SK-N-SH (cell line): Measurements from ENCODE around the gene PPARGC1A. TPM values are rescaled to one million over a fixed set of nuclear protein-coding genes. Genes with fewer than 3 reads are reported as not detected.

Source experiments
- CTCF ChIA-PET: fragments of 300-600, 350-600 bp; formaldehyde crosslinking; extraction: SDS; loops from one replicate; lab custom pipeline; 2021; lab: Yijun Ruan, JAX
- POLR2A ChIA-PET: fragments of 350-600 bp; sonication (Branson Sonifier 250); formaldehyde crosslinking; extraction: SDS; loops from one replicate; lab custom pipeline; 2020; ENCODE audit warnings: antibody characterized with exemption, inconsistent platforms; lab: Yijun Ruan, JAX
- DNase-seq: peaks from one replicate; pipeline ENCODE4 v3.0.0; 2012
- H2AFZ ChIP-seq: fragments of 200-600 bp; sonication (generic); 2 replicates; pipeline ENCODE4 v1.8.1; 2016; ENCODE audit warnings: antibody characterized with exemption, mild to moderate bottlenecking, low read depth
- H3F3A ChIP-seq: fragments of 200-600 bp; sonication (generic); replicated peaks from 2 replicates; pipeline ENCODE3; 2016; ENCODE audit warnings: antibody characterized with exemption, mild to moderate bottlenecking; ENCODE audit not compliant: insufficient read depth
- H3K27ac ChIP-seq, 2 experiments: fragments of 200-500 bp in 1 of 2; fragments of 200-600 bp in 1 of 2; sonication (Bioruptor generic) in 1 of 2; sonication (generic), shearing (Covaris generic) in 1 of 2; 2 replicates each; pipeline versions ENCODE4 v1.5.1 to v1.6.1; 2014 to 2016; ENCODE audit warnings: low read depth in 2 of 2, inconsistent platforms in 1 of 2, low read length in 1 of 2, mild to moderate bottlenecking in 1 of 2, mixed read lengths in 1 of 2
- H3K27me3 ChIP-seq: fragments of 200-600 bp; sonication (generic), shearing (Covaris generic); 2 replicates; pipeline ENCODE4 v1.6.1; 2016; ENCODE audit warnings: mixed run types; ENCODE audit not compliant: insufficient read depth
- H3K36me3 ChIP-seq, 2 experiments: fragments of 200-500 bp in 1 of 2; fragments of 200-600 bp in 1 of 2; sonication (Bioruptor generic) in 1 of 2; sonication (generic) in 1 of 2; replicated peaks in 1 of 2; 2 replicates each; pipeline versions ENCODE3 to v1.5.1; 2014 to 2016; ENCODE audit warnings: low read length in 1 of 2, mild to moderate bottlenecking in 1 of 2; ENCODE audit not compliant: insufficient read depth in 2 of 2, control insufficient read depth in 1 of 2
- H3K4me1 ChIP-seq, 2 experiments: fragments of 200-500 bp in 1 of 2; fragments of 200-600 bp in 1 of 2; sonication (Bioruptor generic) in 1 of 2; sonication (generic), shearing (Covaris generic) in 1 of 2; 2 replicates each; pipeline versions ENCODE4 v1.5.1 to v1.6.1; 2014 to 2016; ENCODE audit warnings: low read depth in 1 of 2, low read length in 1 of 2, mixed run types in 1 of 2; ENCODE audit not compliant: insufficient read depth in 2 of 2, control insufficient read depth in 1 of 2
- H3K4me2 ChIP-seq: fragments of 200-600 bp; sonication (generic), shearing (Covaris generic); 2 replicates; pipeline ENCODE4 v1.6.1; 2017; ENCODE audit warnings: mixed run types
- H3K4me3 ChIP-seq, 2 experiments: fragments of 200-500 bp in 1 of 2; fragments of 200-600 bp in 1 of 2; sonication (Bioruptor generic) in 1 of 2; sonication (generic), shearing (Covaris generic) in 1 of 2; 2 replicates each; pipeline versions ENCODE4 v1.5.1 to v1.8.1; 2014 to 2016; ENCODE audit warnings: low read depth in 2 of 2, inconsistent platforms in 1 of 2, low read length in 1 of 2, mild to moderate bottlenecking in 1 of 2, mixed read lengths in 1 of 2, moderate library complexity in 1 of 2
- H3K79me2 ChIP-seq: fragments of 200-600 bp; sonication (generic); 2 replicates; pipeline ENCODE4 v1.8.1; 2017; ENCODE audit warnings: mild to moderate bottlenecking; ENCODE audit not compliant: insufficient read depth
- H3K9ac ChIP-seq: fragments of 200-600 bp; sonication (generic); 2 replicates; pipeline ENCODE4 v1.6.1; 2017; ENCODE audit warnings: mixed run types
- H3K9me2 ChIP-seq: fragments of 200-600 bp; sonication (generic); 2 replicates; pipeline ENCODE4 v1.6.1; 2017; ENCODE audit warnings: mixed run types
- H3K9me3 ChIP-seq: fragments of 200-600 bp; sonication (generic); 2 replicates; pipeline ENCODE4 v1.6.1; 2017; ENCODE audit warnings: mixed run types, mild to moderate bottlenecking, moderate library complexity
- H4K20me1 ChIP-seq: fragments of 200-600 bp; sonication (generic); 2 replicates; pipeline ENCODE4 v1.6.1; 2017; ENCODE audit warnings: mild to moderate bottlenecking, mixed run types; ENCODE audit not compliant: insufficient read depth
- CTCF ChIP-seq: fragments of 200-600 bp; sonication (generic); IDR thresholded peaks from 2 replicates; pipeline ENCODE4 v1.6.1; 2017; ENCODE audit warnings: antibody characterized with exemption, mild to moderate bottlenecking, moderate library complexity
- FOXJ3 ChIP-seq: sonication (generic); formaldehyde crosslinking; IDR thresholded peaks from 2 replicates; pipeline ENCODE4 v1.5.1; 2020; ENCODE audit warnings: mild to moderate bottlenecking, missing genetic modification reagents
- GATA2 ChIP-seq: sonication (generic); formaldehyde crosslinking; IDR thresholded peaks from 2 replicates; pipeline ENCODE4 v1.5.0; 2020; ENCODE audit warnings: mild to moderate bottlenecking, missing genetic modification reagents
- MAX ChIP-seq: IDR thresholded peaks from 2 replicates; pipeline ENCODE4 v1.4.0; 2012; ENCODE audit warnings: low read depth
- MXI1 ChIP-seq: IDR thresholded peaks from 2 replicates; pipeline ENCODE4 v1.6.1; 2012; ENCODE audit warnings: mild to moderate bottlenecking, low read depth, low read length, improper control_type of control experiment
- NFIC ChIP-seq: IDR thresholded peaks from 2 replicates; pipeline ENCODE4 v1.4.0; 2012; ENCODE audit warnings: borderline replicate concordance
- RCOR1 ChIP-seq: fragments of 150-350 bp; IDR thresholded peaks from 2 replicates; pipeline ENCODE4 v1.6.1; 2017; ENCODE audit warnings: antibody characterized with exemption, low read length
- REST ChIP-seq: IDR thresholded peaks from 2 replicates; pipeline ENCODE4 v1.6.1; 2012; ENCODE audit warnings: mild to moderate bottlenecking, low read depth, low read length, moderate library complexity
- RXRA ChIP-seq: IDR thresholded peaks from 2 replicates; pipeline ENCODE4 v1.4.0; 2012; ENCODE audit warnings: low read depth, mild to moderate bottlenecking, borderline replicate concordance
- SMC3 ChIP-seq: IDR thresholded peaks from 2 replicates; pipeline ENCODE4 v1.6.1; 2012; ENCODE audit warnings: low read depth, low read length, improper control_type of control experiment
- TCF12 ChIP-seq: IDR thresholded peaks from 2 replicates; pipeline ENCODE4 v1.4.0; 2012
- TEAD4 ChIP-seq: IDR thresholded peaks from 2 replicates; pipeline ENCODE4 v1.4.0; 2012; ENCODE audit warnings: mild to moderate bottlenecking, borderline replicate concordance; ENCODE audit not compliant: insufficient read depth
- YY1 ChIP-seq: IDR thresholded peaks from 2 replicates; pipeline ENCODE4 v1.4.0; 2012; ENCODE audit warnings: low read depth, mild to moderate bottlenecking
- WGBS: methylation state at CpG from one replicate; pipeline ENCODE4 v1.1.6; 2017; ENCODE audit warnings: low lambda C conversion rate; 5-methylcytosine and 5-hydroxymethylcytosine counted together
- polyA plus RNA-seq, 3 experiments: library from polyadenylated mRNA; depleted of rRNA; stranded (reverse); fragments of >200 nt; gene quantifications; 2 replicates each; pipeline ENCODE4 v1.2.3, GENCODE V29; 2012

Gene PPARGC1A
- polyA plus RNA-seq (2012; rRNA removed) = 0.06 and 0.07 TPM in 2 replicates
- 0.03 and 0.07 TPM in 2 replicates for polyA plus RNA-seq (2012; cell fraction: cytosol; rRNA removed)
- 0.08 and 0.14 TPM in 2 replicates for polyA plus RNA-seq (2012; cell fraction: nucleus; rRNA removed)

- Histone ChIP-seq H2AFZ (peak within 1 kb of the TSS; percentile 49; the same call in 1 of the 2 replicates), H3K36me3 (no peaks in the 10 kb centered on the region), H4K20me1 (no peaks in the 10 kb centered on the region), H3K9ac (no peak within 1 kb of the TSS), H3K4me1 (peaks cover 0 to 34% of the 10 kb centered on the region in 2 experiments; a peak in 2 of 4 replicates), H3F3A (no peaks in the 10 kb centered on the region), H3K27ac (peak within 1 kb of the TSS in 1 of 2 experiments; percentile 79; a peak in 2 of 4 replicates), H3K27me3 (no peaks in the 10 kb centered on the region), H3K4me3 (peak within 1 kb of the TSS; percentile 47 to 65), H3K4me2 (peak within 1 kb of the TSS; percentile 85), H3K79me2 (no peaks in the 10 kb centered on the region), H3K9me2 (no peaks in the 10 kb centered on the region), H3K9me3 (no peaks in the 10 kb centered on the region)
- ChIA-PET CTCF (interaction anchor here (0.9 to 2.2 kb wide), 4 partner anchors 10 to 24 kb away, joined by 3 to 7 read pairs (median 4); no protein-coding TSS in a partner anchor), POLR2A (interaction anchor here (0.6 kb wide), 1 partner anchor 77 kb away, joined by 3 read pairs; no protein-coding TSS in a partner anchor)
- WGBS = under 1% methylated on average over 10 of the region's 10 CpGs
- TF ChIP-seq RCOR1 = peak; percentile 29; the same call in 1 of the 2 replicates
- peak; percentile 66 for TF ChIP-seq MXI1
- TF ChIP-seq REST = no peak
- peak; percentile 11 for DNase-seq
Measured at GRCh38 chr4:23889814-23890341, at the start of gene PPARGC1A. Gene PPARGC1A (minus strand): TSS chr4:23890047. CDS start chr4:23889957, 90 bp downstream.

- Histone ChIP-seq H3K27me3 (no peaks in the 10 kb centered on the region), H3K4me1 (no peaks in the 10 kb centered on the region), H3K9ac (no peak overlapping the region), H3K9me2 (no peaks in the 10 kb centered on the region), H3K9me3 (no peaks in the 10 kb centered on the region), H3K27ac (no peak overlapping the region), H3K79me2 (no peaks in the 10 kb centered on the region), H2AFZ (no peak overlapping the region), H4K20me1 (no peaks in the 10 kb centered on the region), H3F3A (no peaks in the 10 kb centered on the region), H3K4me2 (no peak overlapping the region), H3K36me3 (no peaks in the 10 kb centered on the region), H3K4me3 (no peak overlapping the region)
- TF ChIP-seq NFIC (no peak), TEAD4 (no peak), FOXJ3 (CRISPR knock-in tag) (no peak), TCF12 (no peak), SMC3 (no peak), RXRA (no peak), YY1 (no peak), GATA2 (CRISPR knock-in tag) (no peak), CTCF (no peak), MAX (no peak)
- 7% methylated on average over 1 of the region's 1 CpG for WGBS
- ChIA-PET CTCF (no interaction called here), POLR2A (no interaction called here)
- DNase-seq = no peak
Measured at GRCh38 chr4:23938796-23939195, 48.9 kb upstream of the PPARGC1A start.
